GM13977 (cell line): ENCODE results near the gene DNHD1.

Experiments used
- DNase-seq: peaks from one replicate; pipeline ENCODE4 v3.0.0; 2012; ENCODE audit warnings: low spot score
- in situ Hi-C: fragments of 300-500 bp; cut with MboI; formaldehyde crosslinking; loops from one replicate; pipeline ENCODE4 v1.12.0; 2022; ENCODE audit warnings: low sequenced_read_pairs, low pct_unique_long_range_greater_than_20kb, mixed read lengths, inconsistent platforms; ENCODE audit not compliant: unreplicated experiment
- TF ChIP-seq, protein P1 (sequence below): IDR thresholded peaks from 2 replicates; pipeline ENCODE4 v1.5.1; 2012; ENCODE audit warnings: mild to moderate bottlenecking, control low read depth; ENCODE audit not compliant: insufficient read depth; ENCODE audit errors: extremely low read depth, missing control alignments

Gene DNHD1

DNA sequence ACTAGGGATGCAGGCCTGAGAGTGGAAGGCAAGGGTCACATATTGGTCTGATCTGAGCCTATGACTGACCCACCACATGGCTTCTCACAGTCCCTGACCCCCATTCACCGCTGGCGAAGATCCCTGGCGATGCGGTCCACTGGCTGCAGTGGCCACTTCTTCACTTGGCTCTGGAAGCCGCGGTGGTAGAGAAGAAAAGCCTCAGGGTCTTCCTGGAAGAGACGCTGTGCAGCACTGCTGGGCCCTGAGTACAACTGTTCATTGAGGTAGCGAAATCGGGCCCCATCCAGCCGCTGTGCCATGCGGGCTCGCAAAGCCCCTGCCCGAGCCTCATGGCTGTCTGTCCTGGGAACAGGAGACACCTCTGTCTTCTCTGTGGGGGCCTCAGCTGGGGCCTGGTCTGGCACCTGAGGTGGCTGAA, 104.0 kb downstream of the DNHD1 start:
- DNase-seq, result no peak
- in situ Hi-C loops, result no loop called here
- TF ChIP-seq, protein P1, sequence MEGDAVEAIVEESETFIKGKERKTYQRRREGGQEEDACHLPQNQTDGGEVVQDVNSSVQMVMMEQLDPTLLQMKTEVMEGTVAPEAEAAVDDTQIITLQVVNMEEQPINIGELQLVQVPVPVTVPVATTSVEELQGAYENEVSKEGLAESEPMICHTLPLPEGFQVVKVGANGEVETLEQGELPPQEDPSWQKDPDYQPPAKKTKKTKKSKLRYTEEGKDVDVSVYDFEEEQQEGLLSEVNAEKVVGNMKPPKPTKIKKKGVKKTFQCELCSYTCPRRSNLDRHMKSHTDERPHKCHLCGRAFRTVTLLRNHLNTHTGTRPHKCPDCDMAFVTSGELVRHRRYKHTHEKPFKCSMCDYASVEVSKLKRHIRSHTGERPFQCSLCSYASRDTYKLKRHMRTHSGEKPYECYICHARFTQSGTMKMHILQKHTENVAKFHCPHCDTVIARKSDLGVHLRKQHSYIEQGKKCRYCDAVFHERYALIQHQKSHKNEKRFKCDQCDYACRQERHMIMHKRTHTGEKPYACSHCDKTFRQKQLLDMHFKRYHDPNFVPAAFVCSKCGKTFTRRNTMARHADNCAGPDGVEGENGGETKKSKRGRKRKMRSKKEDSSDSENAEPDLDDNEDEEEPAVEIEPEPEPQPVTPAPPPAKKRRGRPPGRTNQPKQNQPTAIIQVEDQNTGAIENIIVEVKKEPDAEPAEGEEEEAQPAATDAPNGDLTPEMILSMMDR, result no peak

- DNase-seq, result no peak
- TF ChIP-seq, protein P1, result no peak
- in situ Hi-C loops, result no loop called here
Observed at GRCh38 chr11:6602096-6602940, 105.2 kb downstream of the DNHD1 start.

DNA sequence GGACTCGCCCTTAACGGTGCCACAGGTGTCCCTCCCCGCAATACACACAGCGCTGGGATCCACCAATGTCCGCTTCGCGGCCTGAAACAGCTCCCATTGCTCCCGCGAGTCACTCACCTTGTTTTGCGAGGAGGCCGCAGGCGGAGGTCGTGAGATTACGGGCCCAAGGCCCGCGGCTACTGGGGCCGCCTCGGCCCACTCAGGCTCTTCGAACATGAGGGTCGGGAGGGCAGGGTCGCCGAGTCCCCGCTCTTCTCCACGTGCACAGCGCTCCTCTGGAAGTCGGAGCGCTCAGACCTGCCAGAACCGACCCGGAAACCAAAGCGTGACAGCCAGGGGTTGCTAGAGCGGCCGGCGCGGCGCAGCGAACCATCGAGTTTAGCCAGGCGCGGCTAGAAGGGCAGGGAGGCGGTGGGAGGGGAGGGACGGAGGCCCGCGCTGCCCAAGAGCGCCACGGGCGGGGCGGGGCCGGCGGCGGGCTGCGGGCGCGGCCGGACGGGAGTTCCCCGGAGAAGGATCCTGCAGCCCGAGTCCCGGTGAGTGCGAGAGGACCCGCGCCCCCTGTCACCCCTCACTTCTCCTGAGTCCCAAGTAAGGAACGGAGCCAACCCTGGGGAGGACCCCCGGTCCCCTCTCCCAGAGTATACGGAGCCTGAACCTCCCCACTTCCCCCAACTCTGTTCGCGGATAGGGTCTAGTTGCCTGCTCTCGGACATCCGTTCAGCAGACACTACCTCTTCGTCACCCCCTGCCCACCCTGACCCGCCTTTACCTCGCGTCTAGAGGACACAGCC, 106.4 kb downstream of the DNHD1 start, which contains the start of the genes ILK and RRP8:
Gene ILK (plus strand): TSS at position 488 of the 794 bp plus-strand sequence. CDS start 498 bp downstream, outside the sequence.
Gene RRP8 (minus strand): TSS at position 330 of the 794 bp plus-strand sequence. CDS start 114 bp downstream, at position 216.
- TF ChIP-seq, protein P1, result no peak
- DNase-seq, result peak; percentile 93
- in situ Hi-C loops, result no loop called here

DNA sequence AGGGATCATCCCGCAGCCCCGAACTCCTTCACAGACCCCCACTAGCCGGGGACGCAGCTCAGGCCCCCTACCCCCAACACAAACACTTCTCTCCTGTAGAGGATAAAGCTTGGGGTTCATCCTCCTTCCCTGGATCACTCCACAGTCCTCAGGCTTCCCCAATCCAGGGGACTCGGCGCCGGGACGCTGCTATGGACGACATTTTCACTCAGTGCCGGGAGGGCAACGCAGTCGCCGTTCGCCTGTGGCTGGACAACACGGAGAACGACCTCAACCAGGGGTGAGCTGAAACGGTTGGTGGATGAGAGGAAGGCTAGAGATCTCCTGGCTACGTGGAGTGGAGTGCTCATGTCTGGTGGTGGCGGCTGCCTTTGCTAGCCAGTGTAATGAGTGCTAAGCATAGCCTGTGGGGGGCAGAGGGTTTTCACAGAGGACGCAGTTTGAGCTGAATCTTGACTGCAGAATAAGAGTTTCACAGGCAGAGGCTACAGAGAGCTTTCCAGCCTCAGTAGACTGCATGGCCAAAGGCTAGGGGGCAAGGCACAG, 107.1 kb downstream of the DNHD1 start:
- DNase-seq, result peak; percentile 81
- TF ChIP-seq, protein P1, result peak; percentile 51
- in situ Hi-C loops, result no loop called here

DNA sequence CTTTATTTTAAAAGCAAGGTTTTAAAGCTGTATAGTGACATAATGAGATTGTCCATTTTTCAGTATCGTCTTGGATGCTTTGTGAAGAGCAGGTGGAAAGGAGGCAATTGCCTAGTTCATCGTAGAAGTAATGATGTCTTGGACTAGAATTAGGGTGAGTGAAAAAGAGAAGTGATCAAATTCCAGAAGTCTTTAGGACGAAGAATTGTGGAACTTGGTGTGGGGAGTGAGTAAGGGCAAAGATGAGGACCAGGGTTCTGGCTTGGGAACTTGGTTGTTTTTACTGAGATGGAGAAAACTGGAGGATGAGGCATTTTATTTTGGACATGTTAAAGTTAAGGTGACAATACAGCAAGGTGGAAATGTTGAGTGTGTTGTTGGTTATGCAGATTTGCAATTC, 107.7 kb downstream of the DNHD1 start:
- in situ Hi-C loops, result no loop called here
- DNase-seq, result no peak
- TF ChIP-seq, protein P1, result no peak

DNA sequence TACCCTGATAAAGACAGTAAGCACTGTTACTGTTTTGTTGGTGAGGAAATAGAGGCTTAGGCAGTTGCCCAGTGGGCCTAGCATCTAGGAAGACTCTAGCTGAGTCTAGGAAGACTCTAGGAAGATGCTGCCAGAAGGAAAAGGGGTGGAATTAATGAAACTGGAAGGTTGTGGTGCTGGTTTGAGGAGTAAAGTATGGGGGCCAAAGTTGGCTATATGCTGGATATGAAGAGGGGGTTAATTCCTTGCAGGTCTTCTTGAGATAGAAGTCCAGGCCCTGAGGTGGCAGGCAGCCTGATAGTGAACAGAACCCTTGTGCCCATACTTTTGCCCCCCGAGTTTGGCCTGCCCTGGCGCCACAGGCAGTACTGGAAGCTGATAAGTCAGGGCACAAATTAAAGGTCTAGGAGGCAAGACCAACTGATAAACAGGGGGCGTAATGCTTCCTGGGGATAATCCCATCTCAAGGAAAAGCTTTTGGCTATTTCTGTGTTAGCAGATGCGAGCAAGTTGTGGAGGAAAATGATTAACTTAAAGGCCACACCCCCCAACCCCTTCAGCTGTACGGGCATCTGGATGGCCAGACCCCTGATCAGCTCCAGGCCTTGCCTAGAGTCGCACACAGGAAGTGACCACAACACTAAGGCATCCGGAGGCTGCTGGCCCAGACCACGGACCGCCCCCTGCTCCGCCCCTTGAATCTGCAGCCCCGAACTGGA, 109.5 kb downstream of the DNHD1 start:
- in situ Hi-C loops, result no loop called here
- DNase-seq, result peak; percentile 84
- TF ChIP-seq, protein P1, result no peak
